ENCODE results near the gene YIPF2. TPM values are rescaled to one million over a fixed set of nuclear protein-coding genes. Genes with fewer than 3 reads are reported as not detected.
A peak's percentile ranks its signal among the peaks of the same experiment; 100 is the strongest.

Gene YIPF2
- total RNA-seq, 1 experiment from 2014 or later = 78.1 TPM

DNA sequence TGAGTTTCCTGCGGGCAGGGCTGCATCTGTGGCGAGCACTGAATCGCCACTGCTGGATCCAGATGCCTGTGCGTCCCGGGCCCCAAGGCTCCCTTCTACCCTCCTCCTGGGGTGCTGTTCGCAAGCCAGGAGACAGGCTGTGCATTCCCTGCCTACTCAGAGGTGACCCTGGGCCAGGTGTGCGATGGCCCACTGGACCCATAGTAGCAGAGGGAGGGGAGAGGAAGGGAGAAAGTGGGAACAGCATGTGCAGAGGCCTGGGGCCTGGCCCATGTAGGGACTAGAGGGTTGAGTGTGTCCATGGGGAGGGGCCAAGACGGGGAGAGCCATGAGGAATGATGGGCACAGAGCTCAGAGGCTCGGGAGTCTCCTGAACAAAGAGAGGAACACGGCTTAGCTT is 29.8 kb downstream of the YIPF2 start:
- H3K36me3 ChIP-seq (ENCODE audit: control insufficient read depth, insufficient read depth, low read length) = 0 out of 2 replicates have a peak, but pooled peaks cover 1% of the 10 kb centered on the region
- Mint-ChIP-seq H3K4me3 (ENCODE audit: unreplicated experiment) (no peak overlapping the region), H3K9me3 (ENCODE audit: unreplicated experiment) (no peaks in the 10 kb centered on the region), H3K27me3 (ENCODE audit: insufficient read depth, unreplicated experiment) (no peaks in the 10 kb centered on the region), H3K27ac (ENCODE audit: unreplicated experiment) (no peak overlapping the region), H3K36me3 (ENCODE audit: insufficient read depth, unreplicated experiment) (peaks cover 7% of the 10 kb centered on the region), H3K4me1 (ENCODE audit: low read depth, unreplicated experiment) (no peaks in the 10 kb centered on the region)
- no peaks in the 10 kb centered on the region for H3K4me1 ChIP-seq
- intact Hi-C loops (cut with micrococcal nuclease; ENCODE audit: unreplicated experiment) = no loop called here
- BruUV-seq (replicated peaks) = no TSS peak
- H3K4me3 ChIP-seq (ENCODE audit: low read depth, low read length) = no peak overlapping the region
- no peak for DNase-seq
- no peaks in the 10 kb centered on the region for H3K9me3 ChIP-seq
- H3K27me3 ChIP-seq (replicated peaks; ENCODE audit: control insufficient read depth, insufficient read depth, low read length) = no peaks in the 10 kb centered on the region
- POLR2A ChIA-PET = no interaction called here
- CTCF ChIA-PET = interaction anchor here (0.6 to 0.7 kb wide), 2 partner anchors 16 to 88 kb away, joined by 3 to 5 read pairs; no protein-coding TSS in a partner anchor
- TF ChIP-seq CTCF (IDR thresholded peaks at IDR 0.05; ENCODE audit: insufficient read depth in 1 of 2, low read depth in 1 of 2, low read length in 1 of 2, severe bottlenecking in 1 of 2, unreplicated experiment in 1 of 2) = no peak

GRCh38 chr19:10896851-10897526 is 31.4 kb downstream of the YIPF2 start:
- DNase-seq = no peak
- H3K27me3 Mint-ChIP-seq (ENCODE audit: insufficient read depth, unreplicated experiment) = no peaks in the 10 kb centered on the region
- Histone ChIP-seq H3K9me3 (no peaks in the 10 kb centered on the region), H3K36me3 (ENCODE audit: control insufficient read depth, insufficient read depth, low read length) (0 out of 2 replicates have a peak, but pooled peaks cover 1% of the 10 kb centered on the region), H3K27me3 (replicated peaks; ENCODE audit: control insufficient read depth, insufficient read depth, low read length) (no peaks in the 10 kb centered on the region), H3K4me1 (no peaks in the 10 kb centered on the region), H3K4me3 (ENCODE audit: low read depth, low read length) (no peak overlapping the region)
- ChIA-PET POLR2A (no interaction called here), CTCF (no interaction called here)
- no peaks in the 10 kb centered on the region for H3K9me3 Mint-ChIP-seq (ENCODE audit: unreplicated experiment)
- BruUV-seq (replicated peaks) = no TSS peak
- H3K27ac Mint-ChIP-seq (ENCODE audit: unreplicated experiment) = peak overlapping the region; percentile 39
- no peaks in the 10 kb centered on the region for H3K4me1 Mint-ChIP-seq (ENCODE audit: low read depth, unreplicated experiment)
- no peak overlapping the region for H3K4me3 Mint-ChIP-seq (ENCODE audit: unreplicated experiment)
- peaks cover 11% of the 10 kb centered on the region for H3K36me3 Mint-ChIP-seq (ENCODE audit: insufficient read depth, unreplicated experiment)
- intact Hi-C loops (cut with micrococcal nuclease; ENCODE audit: unreplicated experiment) = no loop called here
- no peak for TF ChIP-seq CTCF (IDR thresholded peaks at IDR 0.05; ENCODE audit: insufficient read depth in 1 of 2, low read depth in 1 of 2, low read length in 1 of 2, severe bottlenecking in 1 of 2, unreplicated experiment in 1 of 2)

DNA sequence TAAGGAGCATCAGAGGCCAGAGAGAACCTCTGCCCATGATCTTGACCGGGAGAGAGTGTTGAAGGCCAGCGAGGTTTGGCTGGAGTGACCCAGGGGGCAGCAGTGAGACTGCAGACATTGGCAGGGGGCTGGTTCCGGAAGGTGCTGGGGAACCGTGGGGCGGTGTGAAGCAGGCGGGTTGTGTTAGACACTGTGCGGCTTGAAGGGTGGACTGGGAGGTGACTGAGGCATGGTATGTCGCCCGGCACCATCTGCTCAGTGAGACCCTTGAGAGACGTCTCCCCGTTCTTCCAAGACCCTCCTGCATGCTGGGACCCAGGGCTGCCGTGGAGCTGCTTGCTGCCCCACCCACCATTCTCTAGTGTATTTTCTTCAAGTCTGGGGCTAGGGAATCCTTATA is 32.5 kb downstream of the YIPF2 start:
- no peaks in the 10 kb centered on the region for H3K9me3 ChIP-seq
- Mint-ChIP-seq H3K27ac (ENCODE audit: unreplicated experiment) (no peak overlapping the region), H3K9me3 (ENCODE audit: unreplicated experiment) (no peaks in the 10 kb centered on the region), H3K4me3 (ENCODE audit: unreplicated experiment) (no peak overlapping the region), H3K27me3 (ENCODE audit: insufficient read depth, unreplicated experiment) (no peaks in the 10 kb centered on the region), H3K4me1 (ENCODE audit: low read depth, unreplicated experiment) (no peaks in the 10 kb centered on the region), H3K36me3 (ENCODE audit: insufficient read depth, unreplicated experiment) (peaks cover 12% of the 10 kb centered on the region)
- POLR2A ChIA-PET = no interaction called here
- H3K4me1 ChIP-seq = no peaks in the 10 kb centered on the region
- CTCF ChIA-PET = no interaction called here
- no peak overlapping the region for H3K4me3 ChIP-seq (ENCODE audit: low read depth, low read length)
- no peaks in the 10 kb centered on the region for H3K27me3 ChIP-seq (replicated peaks; ENCODE audit: control insufficient read depth, insufficient read depth, low read length)
- no peak for DNase-seq
- TF ChIP-seq CTCF (IDR thresholded peaks at IDR 0.05; ENCODE audit: insufficient read depth in 1 of 2, low read depth in 1 of 2, low read length in 1 of 2, severe bottlenecking in 1 of 2, unreplicated experiment in 1 of 2) = peak in 1 of 2 experiments; percentile 9
- intact Hi-C loops (cut with micrococcal nuclease; ENCODE audit: unreplicated experiment) = no loop called here
- H3K36me3 ChIP-seq (ENCODE audit: control insufficient read depth, insufficient read depth, low read length) = 0 out of 2 replicates have a peak, but pooled peaks cover 1% of the 10 kb centered on the region
- BruUV-seq (replicated peaks) = no TSS peak
